HEK293T (cell line): ENCODE measurements around the gene TGDS.

Experiments
- ARNT ChIP-seq: fragments of 450-650 bp; IDR thresholded peaks from 2 replicates; pipeline ENCODE4 v1.6.1; 2017; ENCODE audit warnings: mild to moderate bottlenecking
- BHLHE40 ChIP-seq: fragments of 450-650 bp; IDR thresholded peaks from 2 replicates; pipeline ENCODE4 v1.6.1; 2016; ENCODE audit warnings: mild to moderate bottlenecking, moderate library complexity, borderline replicate concordance
- CTBP1 ChIP-seq: fragments of 450-650 bp; IDR thresholded peaks from 2 replicates; pipeline ENCODE4 v1.6.1; 2016; ENCODE audit warnings: borderline replicate concordance
- FOXA1 ChIP-seq: fragments of 450-650 bp; IDR thresholded peaks from 2 replicates; pipeline ENCODE4 v1.6.1; 2016; ENCODE audit warnings: mild to moderate bottlenecking
- FOXK2 ChIP-seq: fragments of 450-650 bp; IDR thresholded peaks from 2 replicates; pipeline ENCODE4 v1.6.1; 2016; ENCODE audit warnings: mild to moderate bottlenecking
- FOXM1 ChIP-seq: fragments of 450-650 bp; IDR thresholded peaks from 2 replicates; pipeline ENCODE4 v1.6.1; 2017; ENCODE audit warnings: mild to moderate bottlenecking, borderline replicate concordance
- L3MBTL2 ChIP-seq: fragments of 450-650 bp; conservative IDR thresholded peaks from 2 replicates; pipeline ENCODE4 v1.6.1; 2016; ENCODE audit warnings: mild to moderate bottlenecking
- SP1 ChIP-seq: fragments of 450-650 bp; IDR thresholded peaks from 2 replicates; pipeline ENCODE4 v1.6.1; 2017
- SUZ12 ChIP-seq: fragments of 450-650 bp; IDR thresholded peaks from 2 replicates; pipeline ENCODE4 v1.6.1; 2016; ENCODE audit warnings: mild to moderate bottlenecking
- TARDBP ChIP-seq: fragments of 450-650 bp; IDR thresholded peaks from 2 replicates; pipeline ENCODE4 v1.6.1; 2016
- ZNF384 ChIP-seq: fragments of 450-650 bp; IDR thresholded peaks from 2 replicates; pipeline ENCODE4 v1.6.1; 2016
- TF ChIP-seq, protein P1 (sequence below): fragments of 450-650 bp; IDR thresholded peaks from 2 replicates; pipeline ENCODE4 v1.6.1; 2016

DNA sequence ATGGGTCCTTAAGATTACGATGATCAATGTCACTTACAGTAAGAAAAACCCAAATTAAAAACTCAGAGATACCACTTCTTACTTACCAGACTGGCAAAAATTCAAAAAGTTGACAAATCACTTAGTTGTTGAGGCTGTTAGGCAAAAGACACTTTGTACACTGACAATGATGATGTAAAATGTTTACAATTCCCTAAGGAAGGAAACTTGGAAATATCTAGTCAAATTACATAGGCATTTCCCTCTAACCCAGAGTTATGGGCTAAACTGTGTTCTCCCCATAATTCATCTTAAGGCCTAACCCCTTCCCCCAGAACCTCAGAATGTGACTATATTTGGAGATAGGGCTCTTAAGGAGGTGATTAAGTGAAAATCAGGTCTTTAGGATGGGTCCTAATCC, 12.0 kb downstream of the TGDS start:
- TF ChIP-seq ZNF384 (no peak), BHLHE40 (no peak), TARDBP (no peak), SP1 (no peak), CTBP1 (no peak), SUZ12 (no peak), FOXA1 (no peak), ARNT (no peak), FOXM1 (no peak), L3MBTL2 (no peak), FOXK2 (no peak)
- TF ChIP-seq, protein P1, sequence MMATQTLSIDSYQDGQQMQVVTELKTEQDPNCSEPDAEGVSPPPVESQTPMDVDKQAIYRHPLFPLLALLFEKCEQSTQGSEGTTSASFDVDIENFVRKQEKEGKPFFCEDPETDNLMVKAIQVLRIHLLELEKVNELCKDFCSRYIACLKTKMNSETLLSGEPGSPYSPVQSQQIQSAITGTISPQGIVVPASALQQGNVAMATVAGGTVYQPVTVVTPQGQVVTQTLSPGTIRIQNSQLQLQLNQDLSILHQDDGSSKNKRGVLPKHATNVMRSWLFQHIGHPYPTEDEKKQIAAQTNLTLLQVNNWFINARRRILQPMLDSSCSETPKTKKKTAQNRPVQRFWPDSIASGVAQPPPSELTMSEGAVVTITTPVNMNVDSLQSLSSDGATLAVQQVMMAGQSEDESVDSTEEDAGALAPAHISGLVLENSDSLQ, result no peak
